Epithelial cell of prostate (primary cell): Measurements from ENCODE around the gene DYTN.

Experiments used
- DNase-seq: peaks from one replicate; pipeline ENCODE4 v3.0.0-alpha.2; 2011; ENCODE audit warnings: low read depth, low spot score
- H3K27ac ChIP-seq: fragments of 450-650 bp; 2 replicates; pipeline ENCODE4 v1.5.1; 2017; ENCODE audit warnings: mild to moderate bottlenecking

The DYTN gene

GRCh38 chr2:206701952-206702605 is 16.1 kb downstream of the DYTN start:
- H3K27ac ChIP-seq = no peak overlapping the region
- DNase-seq = no peak

- DNase-seq = no peak
- H3K27ac ChIP-seq = no peak overlapping the region
These were observed 18.0 kb downstream of the DYTN start for GRCh38 chr2:206700156-206700555.

- H3K27ac ChIP-seq = no peak overlapping the region
- no peak for DNase-seq
These were observed 19.4 kb downstream of the DYTN start for GRCh38 chr2:206698811-206699210.

- H3K27ac ChIP-seq = no peak overlapping the region
- DNase-seq = no peak
These were observed 21.3 kb downstream of the DYTN start for GRCh38 chr2:206696910-206697309.

GRCh38 chr2:206693399-206694137 is 24.6 kb downstream of the DYTN start:
- no peak overlapping the region for H3K27ac ChIP-seq
- peak; percentile 10 for DNase-seq

GRCh38 chr2:206692971-206693370 is 25.2 kb downstream of the DYTN start:
- H3K27ac ChIP-seq = no peak overlapping the region
- no peak for DNase-seq

GRCh38 chr2:206688990-206689389 is 29.2 kb downstream of the DYTN start:
- H3K27ac ChIP-seq = no peak overlapping the region
- DNase-seq = no peak

GRCh38 chr2:206688453-206688852 is 29.7 kb downstream of the DYTN start:
- no peak overlapping the region for H3K27ac ChIP-seq
- DNase-seq = no peak

- DNase-seq = no peak
- H3K27ac ChIP-seq = no peak overlapping the region
These were observed 34.6 kb downstream of the DYTN start for GRCh38 chr2:206683546-206683945.

GRCh38 chr2:206670531-206671319 is 47.5 kb downstream of the DYTN start:
- H3K27ac ChIP-seq = no peak overlapping the region
- DNase-seq = no peak

GRCh38 chr2:206665251-206665650 is 52.9 kb downstream of the DYTN start:
- no peak for DNase-seq
- no peak overlapping the region for H3K27ac ChIP-seq

GRCh38 chr2:206657087-206657486 is 61.1 kb downstream of the DYTN start:
- DNase-seq = no peak

GRCh38 chr2:206647985-206648384 is 70.2 kb downstream of the DYTN start:
- H3K27ac ChIP-seq = no peak overlapping the region
- DNase-seq = no peak

More at GRCh38 chr2:206657087-206657486, 61.1 kb downstream of the DYTN start:
- no peak overlapping the region for H3K27ac ChIP-seq

GRCh38 chr2:206642075-206643025 is 75.8 kb downstream of the DYTN start, which contains the start of gene FAM237A:
Gene FAM237A, plus strand, starts transcription at chr2:206642487. Its CDS starts 1,750 bp downstream, at chr2:206644237.
- no peak within 1 kb of the TSS for H3K27ac ChIP-seq
- DNase-seq = peak; percentile 3

- no peak for DNase-seq
- no peak overlapping the region for H3K27ac ChIP-seq
These were observed 77.0 kb downstream of the DYTN start for GRCh38 chr2:206641226-206641625.

GRCh38 chr2:206639636-206640035 is 78.6 kb downstream of the DYTN start:
- no peak overlapping the region for H3K27ac ChIP-seq
- DNase-seq = no peak

GRCh38 chr2:206635015-206635414 is 83.2 kb downstream of the DYTN start:
- no peak overlapping the region for H3K27ac ChIP-seq
- DNase-seq = no peak

GRCh38 chr2:206631340-206631739 is 86.9 kb downstream of the DYTN start:
- no peak overlapping the region for H3K27ac ChIP-seq
- no peak for DNase-seq

GRCh38 chr2:206627632-206628031 is 90.6 kb downstream of the DYTN start:
- DNase-seq = no peak
- H3K27ac ChIP-seq = no peak overlapping the region

GRCh38 chr2:206626108-206626507 is 92.1 kb downstream of the DYTN start:
- DNase-seq = no peak
- H3K27ac ChIP-seq = no peak overlapping the region
